ENCODE data around the gene CPTP. TPM values are rescaled to one million over a fixed set of nuclear protein-coding genes. Genes with fewer than 3 reads are reported as not detected.

The CPTP gene
- total RNA-seq, 2 donors from 2014 or later: 45.4 to 60.2 TPM

DNA sequence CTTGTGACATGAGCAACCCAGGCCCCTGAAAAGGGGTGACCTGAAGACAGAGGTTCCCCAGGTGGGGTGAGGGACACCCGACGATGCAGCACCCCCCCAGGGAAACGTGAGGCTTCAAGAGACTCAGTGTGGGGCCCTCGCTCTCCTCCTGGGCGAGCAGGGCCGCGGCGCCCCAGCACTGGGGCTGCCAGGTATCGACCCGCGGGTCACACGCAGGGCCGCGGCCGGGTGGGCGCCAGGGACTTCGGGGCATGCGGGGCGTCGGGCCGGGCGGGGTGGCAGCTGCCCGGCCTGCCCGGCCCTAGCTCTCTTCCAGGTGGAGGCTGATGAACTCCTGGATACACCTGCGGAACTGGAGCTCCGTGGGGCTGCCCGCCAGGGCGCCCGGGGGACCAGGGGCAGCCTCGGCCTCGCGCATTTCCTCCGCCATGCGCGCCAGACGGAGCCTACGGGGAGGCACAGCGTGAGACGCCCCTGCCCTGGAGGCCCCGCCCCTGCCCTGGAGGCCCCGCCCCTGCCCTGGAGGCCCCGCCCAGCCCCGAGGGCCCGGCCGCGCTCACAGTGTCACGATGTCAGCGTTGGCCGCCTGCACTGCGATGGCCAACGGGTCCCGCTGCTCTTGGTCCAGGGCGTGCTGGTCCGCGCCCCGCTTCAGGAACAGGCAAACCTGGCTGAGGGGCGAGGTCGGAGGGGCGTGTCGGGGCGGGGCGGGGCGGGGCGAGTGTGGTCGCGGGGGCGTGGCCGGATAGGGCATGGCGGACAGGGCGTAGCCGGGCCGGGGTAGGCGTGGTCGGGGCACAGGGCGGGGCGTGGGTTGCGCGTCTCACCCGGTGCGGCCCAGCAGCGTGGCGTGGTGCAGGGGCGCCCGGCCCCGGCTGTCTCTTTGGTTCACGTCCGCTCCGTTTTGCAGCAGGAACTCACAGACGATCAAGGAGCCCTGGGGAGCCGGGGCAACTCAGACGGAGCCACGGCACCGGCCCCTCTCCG is 31.0 kb upstream of the CPTP start:
- TF ChIP-seq, protein P1, sequence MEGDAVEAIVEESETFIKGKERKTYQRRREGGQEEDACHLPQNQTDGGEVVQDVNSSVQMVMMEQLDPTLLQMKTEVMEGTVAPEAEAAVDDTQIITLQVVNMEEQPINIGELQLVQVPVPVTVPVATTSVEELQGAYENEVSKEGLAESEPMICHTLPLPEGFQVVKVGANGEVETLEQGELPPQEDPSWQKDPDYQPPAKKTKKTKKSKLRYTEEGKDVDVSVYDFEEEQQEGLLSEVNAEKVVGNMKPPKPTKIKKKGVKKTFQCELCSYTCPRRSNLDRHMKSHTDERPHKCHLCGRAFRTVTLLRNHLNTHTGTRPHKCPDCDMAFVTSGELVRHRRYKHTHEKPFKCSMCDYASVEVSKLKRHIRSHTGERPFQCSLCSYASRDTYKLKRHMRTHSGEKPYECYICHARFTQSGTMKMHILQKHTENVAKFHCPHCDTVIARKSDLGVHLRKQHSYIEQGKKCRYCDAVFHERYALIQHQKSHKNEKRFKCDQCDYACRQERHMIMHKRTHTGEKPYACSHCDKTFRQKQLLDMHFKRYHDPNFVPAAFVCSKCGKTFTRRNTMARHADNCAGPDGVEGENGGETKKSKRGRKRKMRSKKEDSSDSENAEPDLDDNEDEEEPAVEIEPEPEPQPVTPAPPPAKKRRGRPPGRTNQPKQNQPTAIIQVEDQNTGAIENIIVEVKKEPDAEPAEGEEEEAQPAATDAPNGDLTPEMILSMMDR (IDR thresholded peaks at IDR 0.05): no peak
- Histone ChIP-seq H3K27me3 (no peaks in the 10 kb centered on the region), H3K4me1 (peaks cover 6% of the 10 kb centered on the region), H3K27ac (no peak overlapping the region), H3K9me3 (no peaks in the 10 kb centered on the region), H3K9ac (ENCODE audit: low read depth in 2 of 2, low read length in 2 of 2) (no peak overlapping the region), H3K4me3 (no peak overlapping the region), H3K36me3 (no peaks in the 10 kb centered on the region)
- DNase-seq: no peak
- intact Hi-C loops (cut with DNase I): loop anchor here (5.0 to 10.0 kb wide), 2 partner anchors 171 to 309 kb away; partner anchors contain the start of gene PERM1

DNA sequence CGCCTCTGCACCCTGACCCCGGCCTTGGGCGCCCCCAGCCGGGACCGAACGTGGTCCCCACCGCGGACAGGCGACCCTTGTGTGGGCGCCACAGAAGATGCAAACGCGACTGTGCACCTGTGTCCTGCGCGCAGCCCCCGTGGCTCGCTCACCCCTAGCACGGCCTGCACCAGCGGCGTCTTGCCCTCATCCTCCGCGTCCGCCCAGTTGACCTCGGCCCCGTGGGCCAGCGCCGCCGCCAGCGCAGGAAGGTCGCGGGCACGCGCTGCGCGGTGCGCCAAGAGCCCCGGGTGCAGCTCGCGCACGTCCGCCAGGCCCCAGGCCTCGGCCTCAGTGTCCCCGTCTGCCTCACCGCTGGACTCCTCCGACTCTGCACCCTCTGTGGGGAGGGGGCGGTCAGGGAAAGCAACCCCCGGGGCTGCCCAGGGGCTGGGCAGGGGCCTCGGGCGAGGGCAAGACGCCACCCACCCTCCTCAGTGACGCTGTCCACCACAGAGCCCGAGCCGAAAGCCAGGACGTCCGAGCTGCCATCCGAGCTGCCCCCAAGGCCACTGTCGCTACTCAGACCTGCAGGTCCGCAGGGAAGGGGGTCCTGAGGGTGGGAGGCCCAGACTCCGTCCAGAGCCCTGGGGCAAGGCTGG is 30.2 kb upstream of the CPTP start:
- H3K9ac ChIP-seq (ENCODE audit: low read depth in 2 of 2, low read length in 2 of 2): no peak overlapping the region
- no peak overlapping the region for H3K27ac ChIP-seq
- H3K4me3 ChIP-seq: no peak overlapping the region
- intact Hi-C loops (cut with DNase I): loop anchor here (5.0 to 10.0 kb wide), 2 partner anchors 172 to 310 kb away; partner anchors contain the start of gene PERM1
- H3K27me3 ChIP-seq: no peaks in the 10 kb centered on the region
- DNase-seq: no peak
- TF ChIP-seq, protein P1 (IDR thresholded peaks at IDR 0.05): no peak
- no peaks in the 10 kb centered on the region for H3K36me3 ChIP-seq
- no peaks in the 10 kb centered on the region for H3K9me3 ChIP-seq
- peaks cover 6% of the 10 kb centered on the region for H3K4me1 ChIP-seq

DNA sequence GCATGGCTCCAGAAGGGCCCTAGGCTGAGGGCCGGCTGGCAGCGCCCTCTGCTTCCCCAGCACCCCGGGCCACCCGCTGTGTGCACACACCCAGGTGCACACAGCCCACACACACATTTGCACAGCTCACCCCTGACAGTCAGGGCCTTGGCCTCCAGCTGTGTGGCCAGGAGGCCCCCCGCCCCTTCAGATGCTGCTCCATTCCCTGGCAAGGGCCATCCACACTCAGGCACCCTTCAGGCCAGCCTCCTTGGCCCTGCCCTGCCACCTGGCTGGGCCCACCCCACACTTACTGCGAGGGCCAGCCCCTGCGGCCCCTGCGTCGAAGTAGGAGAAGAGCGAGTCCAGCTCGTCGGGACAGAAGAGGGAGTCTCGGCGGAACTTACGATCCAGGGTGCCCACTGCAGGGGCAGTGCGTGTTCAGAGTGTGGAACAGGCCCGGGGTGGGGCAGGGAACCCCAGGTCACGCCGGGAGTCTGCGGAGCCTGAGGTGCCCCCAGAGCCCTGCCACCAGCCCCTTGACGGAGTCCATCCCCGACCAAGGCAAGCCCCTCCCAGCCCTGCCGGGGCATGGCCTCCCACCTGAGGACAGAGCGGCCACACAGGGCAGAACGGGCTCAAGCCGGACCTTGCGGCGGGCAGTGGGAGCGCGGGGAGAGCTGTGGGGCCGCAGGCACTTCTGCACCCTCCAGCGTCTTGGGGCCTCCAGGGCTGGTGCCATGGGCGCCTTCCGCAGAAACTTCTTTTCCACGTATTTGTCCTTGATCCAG is 29.3 kb upstream of the CPTP start:
- intact Hi-C loops (cut with DNase I): loop anchor here (10.0 kb wide), 1 partner anchor 311 kb away; the partner anchor contains the start of gene PERM1
- no peak overlapping the region for H3K27ac ChIP-seq

DNA sequence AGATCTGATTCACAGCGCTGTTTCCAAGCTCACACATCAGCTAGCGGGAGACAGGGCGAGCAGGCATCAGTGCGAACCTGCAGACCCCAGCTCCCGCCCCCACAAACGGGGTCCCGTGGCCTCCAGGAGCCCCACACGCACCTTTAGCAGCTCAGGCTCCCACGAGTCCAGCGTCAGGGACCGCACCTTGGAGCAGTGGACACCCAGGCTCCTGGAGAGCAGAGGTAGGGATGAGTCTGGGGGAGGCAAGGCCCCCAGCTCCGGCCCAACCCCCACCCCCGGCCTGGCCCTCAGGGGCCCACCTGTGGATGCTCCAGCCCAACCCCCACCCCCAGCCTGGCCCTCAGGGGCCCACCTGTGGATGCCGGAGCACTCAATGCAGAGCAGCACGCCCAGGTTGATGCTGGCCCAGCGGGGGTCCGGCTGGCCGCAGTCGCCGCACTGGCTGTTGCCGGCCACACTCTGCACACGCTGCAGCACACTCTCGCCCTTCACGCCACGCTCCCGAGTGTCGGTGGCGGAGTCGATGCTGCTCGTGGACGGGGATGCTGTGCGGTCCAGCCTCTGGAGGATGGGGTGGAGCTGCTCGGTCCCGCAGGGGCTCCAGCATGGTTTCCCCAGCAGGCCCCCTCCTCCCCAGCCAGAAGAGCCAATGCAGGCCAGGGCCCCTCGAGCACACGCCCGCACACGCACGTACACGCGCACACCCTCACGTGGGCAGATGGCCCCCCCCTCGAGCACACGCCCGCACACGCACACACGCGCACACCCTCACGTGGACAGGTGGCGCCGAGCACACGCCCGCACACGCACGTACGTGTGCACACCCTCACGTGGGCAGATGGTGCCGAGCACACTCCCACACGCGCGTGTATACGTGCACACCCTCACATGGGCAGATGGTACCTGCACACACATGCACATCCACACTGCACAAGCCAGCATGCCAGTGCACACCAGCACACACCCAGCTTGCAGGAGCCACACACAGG is 28.2 kb upstream of the CPTP start:
- Histone ChIP-seq H3K27ac (no peak overlapping the region), H3K4me3 (no peak overlapping the region), H3K4me1 (peaks cover 2% of the 10 kb centered on the region), H3K36me3 (no peaks in the 10 kb centered on the region), H3K9me3 (no peaks in the 10 kb centered on the region), H3K9ac (ENCODE audit: low read depth in 2 of 2, low read length in 2 of 2) (no peak overlapping the region), H3K27me3 (no peaks in the 10 kb centered on the region)
- TF ChIP-seq, protein P1 (IDR thresholded peaks at IDR 0.05): no peak
- no peak for DNase-seq
- intact Hi-C loops (cut with DNase I): loop anchor here (10.0 kb wide), 1 partner anchor 312 kb away; the partner anchor contains the start of gene PERM1

More for the DNA sequence above, 29.3 kb upstream of the CPTP start:
- Histone ChIP-seq H3K4me3 (no peak overlapping the region), H3K9ac (ENCODE audit: low read depth in 2 of 2, low read length in 2 of 2) (no peak overlapping the region), H3K36me3 (no peaks in the 10 kb centered on the region), H3K4me1 (peaks cover 6% of the 10 kb centered on the region), H3K27me3 (no peaks in the 10 kb centered on the region), H3K9me3 (no peaks in the 10 kb centered on the region)
- DNase-seq: no peak
- TF ChIP-seq, protein P1 (IDR thresholded peaks at IDR 0.05): no peak

Measured in colonic mucosa (tissue), 4 donors.